ENCODE results near the gene EFCAB13. TPM values are rescaled to one million over a fixed set of nuclear protein-coding genes. Genes with fewer than 3 reads are reported as not detected.

Gene EFCAB13
- total RNA-seq, 4 donors from 2014 or later, result 6.0 to 12.7 (median 8.1) TPM

DNA sequence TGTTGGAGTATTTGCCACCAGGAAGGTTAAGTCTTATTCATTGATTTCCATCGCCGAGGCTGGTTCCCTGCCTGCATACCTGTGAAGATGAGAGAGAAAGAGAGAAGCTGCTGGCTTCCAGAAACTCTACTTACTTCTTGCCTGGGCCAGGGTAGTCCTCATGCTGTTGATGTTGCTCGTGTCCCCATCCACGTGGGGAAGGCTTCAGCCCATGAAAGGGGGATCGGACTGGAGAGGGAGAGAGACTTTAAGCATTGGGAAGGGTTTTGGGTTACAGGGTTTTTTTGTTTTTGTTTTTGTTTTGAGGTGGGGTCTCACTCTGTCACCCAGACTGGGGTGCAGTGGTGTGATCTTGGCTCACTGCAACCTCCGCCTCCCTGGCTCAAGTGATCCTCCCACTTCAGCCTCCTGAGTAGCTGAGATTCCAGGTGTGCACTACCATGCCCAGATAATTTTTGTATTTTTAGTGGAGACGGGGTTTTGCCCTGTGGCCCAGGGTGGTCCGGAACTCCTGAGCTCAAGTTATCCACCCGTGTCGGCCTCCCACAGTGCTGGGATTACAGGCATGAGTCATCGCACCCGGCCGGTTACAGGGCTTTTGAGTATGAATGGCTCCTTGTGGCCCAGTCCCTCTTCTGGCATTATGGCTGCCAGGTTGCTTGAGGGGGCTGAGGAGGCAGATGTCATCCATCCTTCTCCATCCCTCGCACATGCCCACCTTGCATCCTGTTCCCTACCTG is 43.5 kb upstream of the EFCAB13 start:
- peak overlapping the region; percentile 81 to 91 (median 86) for H3K27ac ChIP-seq

DNA sequence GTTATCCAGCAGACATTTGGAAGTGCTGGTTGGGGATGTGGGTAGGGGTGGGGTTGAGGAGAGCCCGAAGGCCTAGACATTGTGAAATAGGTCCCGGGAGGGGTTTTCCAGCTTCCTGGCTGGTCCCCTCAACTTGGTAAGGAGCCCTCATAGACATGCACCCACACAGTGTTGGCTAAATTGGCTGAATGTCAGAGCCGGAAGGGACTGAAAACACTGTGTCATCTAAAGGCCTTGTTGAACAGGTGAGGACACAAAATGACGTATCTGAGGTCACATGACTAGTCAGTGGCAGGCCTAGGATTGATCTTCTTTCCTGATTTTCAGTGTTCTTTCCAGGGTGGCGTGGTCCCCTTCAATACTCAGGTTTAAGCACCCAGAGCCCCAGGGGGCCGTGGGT is 42.5 kb upstream of the EFCAB13 start:
- in situ Hi-C loops (cut with MboI; ENCODE audit: low pct_ligation_motif_present in 1 of 4, low pct_unique_long_range_greater_than_20kb in 1 of 4, low sequenced_read_pairs in 3 of 4) (no loop called here), intact Hi-C loops (cut with DNase I; ENCODE audit: low total_unique reads) (no loop called here)
- TF ChIP-seq POLR2A (IDR thresholded peaks at IDR 0.05) (no peak), EP300 (IDR thresholded peaks at IDR 0.05; ENCODE audit: low read depth) (no peak), POLR2AphosphoS5 (IDR thresholded peaks at IDR 0.05) (no peak)
- TF ChIP-seq, protein P1, sequence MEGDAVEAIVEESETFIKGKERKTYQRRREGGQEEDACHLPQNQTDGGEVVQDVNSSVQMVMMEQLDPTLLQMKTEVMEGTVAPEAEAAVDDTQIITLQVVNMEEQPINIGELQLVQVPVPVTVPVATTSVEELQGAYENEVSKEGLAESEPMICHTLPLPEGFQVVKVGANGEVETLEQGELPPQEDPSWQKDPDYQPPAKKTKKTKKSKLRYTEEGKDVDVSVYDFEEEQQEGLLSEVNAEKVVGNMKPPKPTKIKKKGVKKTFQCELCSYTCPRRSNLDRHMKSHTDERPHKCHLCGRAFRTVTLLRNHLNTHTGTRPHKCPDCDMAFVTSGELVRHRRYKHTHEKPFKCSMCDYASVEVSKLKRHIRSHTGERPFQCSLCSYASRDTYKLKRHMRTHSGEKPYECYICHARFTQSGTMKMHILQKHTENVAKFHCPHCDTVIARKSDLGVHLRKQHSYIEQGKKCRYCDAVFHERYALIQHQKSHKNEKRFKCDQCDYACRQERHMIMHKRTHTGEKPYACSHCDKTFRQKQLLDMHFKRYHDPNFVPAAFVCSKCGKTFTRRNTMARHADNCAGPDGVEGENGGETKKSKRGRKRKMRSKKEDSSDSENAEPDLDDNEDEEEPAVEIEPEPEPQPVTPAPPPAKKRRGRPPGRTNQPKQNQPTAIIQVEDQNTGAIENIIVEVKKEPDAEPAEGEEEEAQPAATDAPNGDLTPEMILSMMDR (IDR thresholded peaks at IDR 0.05), result no peak
- H3K9me3 ChIP-seq, result no peaks in the 10 kb centered on the region
- 73 to 91% methylated on average over 2 to 6 of the region's 6 CpGs for WGBS, 2 donors (ENCODE audit: low coverage in 1 of 2)
- DNase-seq, result no peak
- H3K36me3 ChIP-seq, result no peaks in the 10 kb centered on the region
- peak overlapping the region; percentile 81 to 91 (median 86) for H3K27ac ChIP-seq
- H3K27me3 ChIP-seq, result no peaks in the 10 kb centered on the region
- H3K4me3 ChIP-seq, result no peak overlapping the region
- peaks cover 29 to 49% (median 37%) of the 10 kb centered on the region in 4 donors for H3K4me1 ChIP-seq

More for the DNA sequence above, 43.5 kb upstream of the EFCAB13 start:
- in situ Hi-C loops (cut with MboI; ENCODE audit: low pct_ligation_motif_present in 1 of 4, low pct_unique_long_range_greater_than_20kb in 1 of 4, low sequenced_read_pairs in 3 of 4), result no loop called here
- intact Hi-C loops (cut with DNase I; ENCODE audit: low total_unique reads), result no loop called here
- no peak for DNase-seq
- Histone ChIP-seq H3K4me3 (no peak overlapping the region), H3K4me1 (peaks cover 36 to 59% (median 47%) of the 10 kb centered on the region in 4 donors), H3K36me3 (no peaks in the 10 kb centered on the region), H3K9me3 (no peaks in the 10 kb centered on the region), H3K27me3 (no peaks in the 10 kb centered on the region)
- TF ChIP-seq POLR2A (IDR thresholded peaks at IDR 0.05) (no peak), POLR2AphosphoS5 (IDR thresholded peaks at IDR 0.05) (no peak), EP300 (IDR thresholded peaks at IDR 0.05; ENCODE audit: low read depth) (no peak)
- TF ChIP-seq, protein P1 (IDR thresholded peaks at IDR 0.05), result no peak
- 81 to 84% methylated on average over 7 to 14 of the region's 14 CpGs for WGBS, 2 donors (ENCODE audit: low coverage in 1 of 2)

DNA sequence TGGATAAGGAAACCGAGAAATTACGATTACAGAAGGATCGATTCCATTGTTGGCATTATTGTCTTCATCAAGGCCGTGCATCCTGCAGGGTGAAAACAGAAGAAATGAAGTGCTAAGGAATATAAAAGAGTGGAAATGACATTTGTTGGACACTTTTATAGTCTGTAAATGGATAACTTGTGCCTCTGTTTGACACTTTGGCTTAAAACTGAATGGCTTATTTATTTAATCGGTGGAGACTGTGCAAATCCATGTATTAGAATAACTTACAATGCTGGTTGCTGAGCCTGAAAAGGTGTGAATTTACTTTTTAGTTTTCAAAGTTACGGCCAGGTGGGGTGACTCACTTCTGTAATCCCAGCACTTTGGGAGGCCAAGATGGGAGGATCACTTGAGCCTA is 38.8 kb upstream of the EFCAB13 start:
- TF ChIP-seq, protein P1 (IDR thresholded peaks at IDR 0.05), result no peak
- TF ChIP-seq EP300 (IDR thresholded peaks at IDR 0.05; ENCODE audit: low read depth) (no peak), POLR2AphosphoS5 (IDR thresholded peaks at IDR 0.05) (no peak), POLR2A (IDR thresholded peaks at IDR 0.05) (no peak)
- Histone ChIP-seq H3K36me3 (peaks cover 0 to 2% (median 0%) of the 10 kb centered on the region in 4 donors), H3K4me1 (peaks cover 5 to 18% (median 8%) of the 10 kb centered on the region in 4 donors), H3K4me3 (no peak overlapping the region), H3K27ac (no peak overlapping the region), H3K27me3 (no peaks in the 10 kb centered on the region), H3K9me3 (no peaks in the 10 kb centered on the region)
- intact Hi-C loops (cut with DNase I; ENCODE audit: low total_unique reads), result no loop called here
- in situ Hi-C loops (cut with MboI; ENCODE audit: low pct_ligation_motif_present in 1 of 4, low pct_unique_long_range_greater_than_20kb in 1 of 4, low sequenced_read_pairs in 3 of 4), result no loop called here
- no peak for DNase-seq
- 84 to 87% methylated on average over 5 to 6 of the region's 6 CpGs for WGBS, 2 donors (ENCODE audit: low coverage in 1 of 2)

DNA sequence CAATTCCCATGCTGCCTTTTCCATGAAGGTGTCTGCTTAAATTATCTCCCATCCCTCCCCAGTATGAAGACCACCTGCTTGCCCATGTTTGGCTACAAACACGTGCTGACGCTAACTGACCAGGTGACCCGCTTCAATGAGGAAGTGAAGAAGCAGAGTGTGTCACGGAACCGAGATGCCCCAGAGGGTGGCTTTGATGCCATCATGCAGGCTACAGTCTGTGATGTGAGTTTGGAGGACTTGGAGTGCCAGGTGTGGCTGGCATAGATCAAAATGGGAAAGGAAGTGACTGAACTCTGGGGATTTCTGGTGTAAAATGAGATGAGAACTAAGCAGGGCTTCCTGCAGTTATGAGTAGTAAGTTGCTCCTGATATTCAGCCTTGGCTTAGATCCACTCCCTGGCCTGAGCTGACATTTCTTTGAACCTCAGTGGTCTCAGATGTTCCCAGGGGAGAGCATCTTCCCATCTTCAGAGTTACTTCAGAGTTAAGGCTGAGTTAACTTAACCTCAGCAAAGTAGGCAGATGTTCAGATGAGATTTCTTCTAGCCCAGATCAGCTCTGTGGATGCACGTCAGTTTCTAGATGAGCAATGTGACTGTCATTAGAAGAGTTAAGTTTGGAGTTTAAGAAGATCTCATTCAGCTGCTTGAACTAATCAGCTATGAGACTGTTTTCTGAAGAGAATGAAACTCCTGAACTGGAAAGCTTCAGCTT is 37.4 kb upstream of the EFCAB13 start:
- 74 to 100% methylated on average over 2 to 6 of the region's 6 CpGs for WGBS, 2 donors (ENCODE audit: low coverage in 1 of 2)
- intact Hi-C loops (cut with DNase I; ENCODE audit: low total_unique reads) (no loop called here), in situ Hi-C loops (cut with MboI; ENCODE audit: low pct_ligation_motif_present in 1 of 4, low pct_unique_long_range_greater_than_20kb in 1 of 4, low sequenced_read_pairs in 3 of 4) (no loop called here)
- H3K9me3 ChIP-seq, result no peaks in the 10 kb centered on the region
- H3K4me1 ChIP-seq, result peaks cover 0 to 5% (median 0%) of the 10 kb centered on the region in 4 donors
- no peak overlapping the region for H3K27ac ChIP-seq
- DNase-seq, result no peak
- H3K4me3 ChIP-seq, result no peak overlapping the region
- H3K36me3 ChIP-seq, result peaks cover 0 to 4% (median 0%) of the 10 kb centered on the region in 4 donors
- no peak for TF ChIP-seq POLR2A (IDR thresholded peaks at IDR 0.05)
- no peaks in the 10 kb centered on the region for H3K27me3 ChIP-seq

Data from transverse colon (tissue), 4 donors.